MG63 (cell line): ENCODE results near the gene MRPL55. TPM values are rescaled to one million over a fixed set of nuclear protein-coding genes. Genes with fewer than 3 reads are reported as not detected.

Experiments
- DNase-seq: peaks from one replicate; pipeline ENCODE4 v3.0.0-alpha.2; 2020
- H3K27me3 ChIP-seq: fragments of 250-450 bp; sonication (Bioruptor Pico); 2 replicates; pipeline ENCODE4 v1.5.1; 2020; ENCODE audit warnings: mild to moderate bottlenecking, moderate library complexity
- H3K36me3 ChIP-seq: fragments of 250-450 bp; sonication (Bioruptor Pico); 2 replicates; pipeline ENCODE4 v1.5.1; 2020; ENCODE audit warnings: mild to moderate bottlenecking, moderate library complexity
- H3K4me3 ChIP-seq: fragments of 250-450 bp; sonication (Bioruptor Pico); 2 replicates; pipeline ENCODE4 v1.5.1; 2020; ENCODE audit warnings: mild to moderate bottlenecking, moderate library complexity
- H3K9me3 ChIP-seq: fragments of 250-450 bp; sonication (Bioruptor Pico); 2 replicates; pipeline ENCODE4 v1.5.1; 2020; ENCODE audit warnings: mild to moderate bottlenecking, moderate library complexity
- total RNA-seq: library from RNA; depleted of rRNA; stranded (reverse); fragments of >200 nt; shearing (Covaris generic); gene quantifications from 2 replicates; pipeline ENCODE4 v1.2.3, GENCODE V29; 2014; ENCODE audit warnings: low replicate concordance

The MRPL55 gene
- total RNA-seq, 1 experiment from 2014 or later = 83.8 TPM

GRCh38 chr1:228097333-228098081 is 11.6 kb downstream of the MRPL55 start:
- Histone ChIP-seq H3K4me3 (no peak overlapping the region), H3K9me3 (peaks cover 21% of the 10 kb centered on the region), H3K27me3 (no peaks in the 10 kb centered on the region), H3K36me3 (peaks cover 88% of the 10 kb centered on the region)
- no peak for DNase-seq

GRCh38 chr1:228096416-228097332 is 12.4 kb downstream of the MRPL55 start:
- Histone ChIP-seq H3K9me3 (peaks cover 27% of the 10 kb centered on the region), H3K36me3 (peaks cover 94% of the 10 kb centered on the region), H3K27me3 (no peaks in the 10 kb centered on the region), H3K4me3 (no peak overlapping the region)
- DNase-seq = no peak

DNA sequence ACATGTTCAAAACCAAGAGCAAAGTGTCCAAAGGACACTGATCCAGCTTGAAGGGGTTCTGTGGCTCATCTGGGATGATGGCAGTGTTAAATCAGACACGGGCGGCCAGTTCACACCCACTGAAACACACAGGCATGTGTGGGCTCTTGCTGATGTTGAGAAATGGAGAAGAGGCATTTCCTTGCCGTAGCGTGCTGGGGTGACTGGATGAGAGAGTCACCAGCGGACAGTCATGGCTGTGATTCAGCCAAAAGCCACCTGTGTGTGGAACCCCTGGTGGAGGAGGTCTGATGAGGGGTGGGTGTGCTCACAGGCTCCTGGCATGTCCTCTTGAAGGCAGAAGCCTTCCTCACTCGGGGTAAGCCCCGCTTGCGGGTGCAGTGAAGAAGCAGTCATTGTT is 13.2 kb downstream of the MRPL55 start:
- H3K36me3 ChIP-seq = peaks cover 94% of the 10 kb centered on the region
- no peak overlapping the region for H3K4me3 ChIP-seq
- no peaks in the 10 kb centered on the region for H3K27me3 ChIP-seq
- peaks cover 27% of the 10 kb centered on the region for H3K9me3 ChIP-seq
- no peak for DNase-seq

- peaks cover 27% of the 10 kb centered on the region for H3K9me3 ChIP-seq
- peaks cover 96% of the 10 kb centered on the region for H3K36me3 ChIP-seq
- no peak overlapping the region for H3K4me3 ChIP-seq
- no peaks in the 10 kb centered on the region for H3K27me3 ChIP-seq
- no peak for DNase-seq
Observed at GRCh38 chr1:228095161-228095560, 13.9 kb downstream of the MRPL55 start.

DNA sequence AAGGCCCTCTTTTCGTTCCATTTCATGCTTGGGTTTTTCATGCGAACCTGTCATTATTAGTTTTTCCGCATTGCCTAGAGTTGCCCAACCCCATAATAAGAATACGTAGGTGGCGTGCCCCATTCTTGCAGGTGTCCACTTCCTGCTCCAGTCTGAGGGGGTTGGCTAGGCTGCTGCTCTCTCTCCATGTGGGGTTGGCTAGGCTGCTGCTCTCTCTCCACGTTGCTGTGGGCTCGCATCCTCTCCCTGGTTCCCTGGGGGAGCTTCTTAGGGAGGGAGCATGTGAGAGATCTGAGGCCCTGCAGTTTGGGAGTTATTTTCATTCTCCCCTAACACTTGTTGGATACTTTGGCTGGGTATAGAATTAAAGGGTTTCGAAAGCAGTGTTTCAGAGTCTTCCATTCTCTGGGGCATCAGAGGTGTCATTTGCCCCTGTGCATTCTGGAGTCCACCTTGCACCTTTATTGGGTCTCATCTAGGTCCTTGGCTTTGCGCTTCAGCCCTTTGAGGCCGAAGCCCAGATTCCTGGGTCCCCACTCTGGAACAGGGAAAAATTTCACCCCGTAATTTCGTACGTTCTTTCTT is 14.6 kb downstream of the MRPL55 start:
- Histone ChIP-seq H3K36me3 (peaks cover 96% of the 10 kb centered on the region), H3K9me3 (peaks cover 27% of the 10 kb centered on the region), H3K27me3 (no peaks in the 10 kb centered on the region), H3K4me3 (no peak overlapping the region)
- no peak for DNase-seq

GRCh38 chr1:228093050-228093906 is 15.8 kb downstream of the MRPL55 start:
- H3K9me3 ChIP-seq = peaks cover 27% of the 10 kb centered on the region
- H3K27me3 ChIP-seq = no peaks in the 10 kb centered on the region
- peaks cover 96% of the 10 kb centered on the region for H3K36me3 ChIP-seq
- no peak for DNase-seq
- no peak overlapping the region for H3K4me3 ChIP-seq

- peaks cover 27% of the 10 kb centered on the region for H3K9me3 ChIP-seq
- no peaks in the 10 kb centered on the region for H3K27me3 ChIP-seq
- DNase-seq = no peak
- no peak overlapping the region for H3K4me3 ChIP-seq
- peaks cover 94% of the 10 kb centered on the region for H3K36me3 ChIP-seq
Observed at GRCh38 chr1:228092342-228093049, 16.6 kb downstream of the MRPL55 start.

GRCh38 chr1:228091084-228091483 is 18.0 kb downstream of the MRPL55 start:
- peaks cover 95% of the 10 kb centered on the region for H3K36me3 ChIP-seq
- H3K4me3 ChIP-seq = no peak overlapping the region
- DNase-seq = no peak
- peaks cover 27% of the 10 kb centered on the region for H3K9me3 ChIP-seq
- no peaks in the 10 kb centered on the region for H3K27me3 ChIP-seq

DNA sequence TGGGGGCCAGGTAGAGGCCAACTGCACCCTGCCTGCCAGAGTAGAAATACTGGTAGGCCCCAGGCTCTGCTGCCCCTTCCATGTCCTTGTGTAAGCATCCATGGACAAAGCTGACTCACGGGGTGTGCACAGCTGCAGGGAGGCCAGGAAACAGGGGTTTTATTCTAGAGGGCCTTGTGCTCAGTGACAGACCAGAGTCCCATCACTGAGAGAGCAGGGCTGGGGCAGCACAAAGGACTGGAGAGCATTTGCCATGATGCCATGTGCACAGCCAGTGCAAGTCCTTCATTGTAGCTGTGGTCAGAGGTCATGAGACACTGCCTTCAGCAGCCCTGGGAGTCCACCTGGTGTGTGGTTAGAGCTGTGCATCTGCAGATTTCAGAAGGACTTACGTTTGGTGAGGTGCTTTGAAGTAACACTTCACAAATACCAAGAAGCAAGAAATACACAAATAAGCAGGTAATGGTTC is 18.5 kb downstream of the MRPL55 start:
- no peak for DNase-seq
- H3K36me3 ChIP-seq = peaks cover 94% of the 10 kb centered on the region
- no peaks in the 10 kb centered on the region for H3K27me3 ChIP-seq

DNA sequence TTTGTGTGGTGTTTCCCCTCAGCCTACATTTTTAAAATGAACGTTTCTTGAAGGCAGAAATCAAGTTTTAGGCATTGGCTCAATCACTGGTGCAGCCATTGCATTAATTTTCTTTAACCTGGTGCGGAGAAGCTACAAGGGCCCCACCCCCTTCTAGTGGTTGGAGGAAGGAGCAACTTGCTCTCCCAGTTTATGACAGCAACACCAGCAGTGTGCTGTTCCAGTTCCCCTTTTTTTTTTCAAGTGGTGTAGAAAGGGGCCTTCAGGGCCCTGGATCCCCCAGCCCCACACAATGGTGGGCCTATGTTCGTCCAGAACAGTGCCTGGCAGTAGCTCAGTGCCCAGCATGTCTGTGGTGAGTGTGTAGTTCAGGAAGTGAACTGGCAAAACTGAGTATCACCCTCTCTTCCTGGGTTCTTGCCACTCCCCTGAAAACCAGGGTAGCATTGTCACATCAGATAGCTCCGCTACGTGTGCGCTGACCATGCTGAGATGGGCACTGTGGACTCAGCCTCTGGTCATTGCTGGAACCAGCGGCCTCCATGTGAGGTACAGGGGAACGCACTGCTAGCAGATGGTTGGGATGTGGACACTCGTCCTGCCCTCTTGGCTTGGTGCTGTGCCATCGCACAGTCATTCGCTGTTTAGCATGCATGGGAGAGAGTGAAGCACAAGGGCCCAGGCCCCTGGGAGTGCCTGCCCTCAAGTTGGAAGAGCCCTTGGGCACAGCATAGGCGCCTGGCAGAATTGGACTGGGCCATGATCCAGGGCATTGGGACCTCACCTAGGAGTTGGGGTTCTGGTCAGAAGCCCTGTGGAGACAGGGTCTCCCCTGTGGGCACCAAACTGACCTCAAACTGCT is 19.3 kb downstream of the MRPL55 start:
- Histone ChIP-seq H3K9me3 (peaks cover 25% of the 10 kb centered on the region), H3K27me3 (no peaks in the 10 kb centered on the region), H3K36me3 (peaks cover 94% of the 10 kb centered on the region), H3K4me3 (no peak overlapping the region)
- DNase-seq = no peak

More for the DNA sequence above, 18.5 kb downstream of the MRPL55 start:
- Histone ChIP-seq H3K4me3 (no peak overlapping the region), H3K9me3 (peaks cover 27% of the 10 kb centered on the region)

GRCh38 chr1:228088586-228089498 is 20.3 kb downstream of the MRPL55 start:
- Histone ChIP-seq H3K4me3 (no peak overlapping the region), H3K36me3 (peaks cover 94% of the 10 kb centered on the region), H3K27me3 (no peaks in the 10 kb centered on the region), H3K9me3 (peaks cover 16% of the 10 kb centered on the region)
- no peak for DNase-seq

DNA sequence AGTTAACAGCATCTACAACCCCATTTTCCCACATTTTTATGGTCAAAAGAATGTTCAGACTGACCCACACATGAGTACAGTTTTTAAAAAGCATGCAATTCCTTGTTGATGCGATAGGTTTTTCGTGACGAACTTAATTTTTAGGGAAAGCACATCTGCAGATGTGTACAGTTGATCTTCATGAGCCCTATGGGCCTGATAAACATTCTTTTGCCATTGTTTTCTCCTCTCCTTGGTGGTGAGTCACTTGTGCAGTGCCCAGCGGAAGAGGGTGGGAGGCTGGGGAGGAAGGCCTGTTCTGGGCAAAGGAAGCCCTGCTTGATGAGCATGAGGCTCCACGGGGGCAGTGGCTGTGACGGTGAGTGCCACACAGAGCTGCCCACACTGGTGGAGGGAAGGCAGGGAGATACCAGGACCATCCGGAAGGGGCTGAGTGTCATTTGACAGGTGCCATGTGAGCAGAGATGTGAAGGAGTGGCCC is 21.3 kb downstream of the MRPL55 start:
- Histone ChIP-seq H3K9me3 (peaks cover 7% of the 10 kb centered on the region), H3K4me3 (peak overlapping the region; percentile 2; the same call in 1 of the 2 replicates), H3K36me3 (peaks cover 95% of the 10 kb centered on the region), H3K27me3 (no peaks in the 10 kb centered on the region)
- peak; percentile 85 for DNase-seq

GRCh38 chr1:228085287-228085951 is 23.7 kb downstream of the MRPL55 start:
- Histone ChIP-seq H3K4me3 (peak overlapping the region; percentile 100), H3K9me3 (no peaks in the 10 kb centered on the region), H3K36me3 (peaks cover 71% of the 10 kb centered on the region), H3K27me3 (no peaks in the 10 kb centered on the region)
- peak; percentile 30 for DNase-seq
